NCI-H146 (cell line): ENCODE data around the gene RTRAF.

Experiments
- DNase-seq: peaks from one replicate; lab custom pipeline; 2025; lab: John Stamatoyannopoulos, UW

The RTRAF gene

DNA sequence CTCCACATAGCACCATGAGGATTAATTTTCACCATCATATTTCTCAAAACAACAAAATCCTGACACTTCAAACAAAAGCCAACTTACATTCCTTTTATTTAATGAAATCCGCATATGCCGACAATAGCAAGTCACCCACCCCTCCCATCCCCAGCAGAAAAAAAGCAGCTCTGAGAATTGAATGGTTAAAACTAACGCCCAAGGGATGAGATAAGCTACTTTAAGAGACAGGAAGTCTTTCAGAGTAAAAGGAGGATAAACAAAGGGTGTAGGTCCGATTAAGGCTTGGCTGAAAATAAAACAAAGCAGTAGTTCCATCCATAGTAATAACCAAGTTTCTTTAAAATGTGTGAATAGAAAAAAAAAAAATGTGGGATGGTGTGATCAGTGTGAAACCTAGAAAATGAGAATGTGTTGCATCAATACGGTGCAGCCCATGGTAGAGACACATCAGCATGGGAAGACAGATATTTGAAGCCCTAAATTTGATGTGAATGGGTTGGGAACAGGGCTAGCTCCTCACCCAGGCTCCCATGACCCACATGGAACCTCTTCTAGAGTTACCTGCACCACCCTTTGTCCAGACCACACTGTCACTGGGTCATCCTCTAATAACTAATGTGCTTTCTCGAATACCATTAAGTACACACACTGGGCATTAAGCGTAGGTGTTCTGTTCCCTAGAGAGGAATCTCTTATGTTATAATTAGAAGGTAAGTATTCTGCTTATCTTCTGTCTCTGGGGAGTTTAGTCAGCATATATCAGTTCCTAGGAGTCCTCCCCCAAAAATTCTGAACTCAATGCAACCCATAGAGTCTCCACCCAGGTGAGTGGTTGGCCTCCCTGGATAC is 31.7 kb downstream of the RTRAF start:
- no peak for DNase-seq

DNA sequence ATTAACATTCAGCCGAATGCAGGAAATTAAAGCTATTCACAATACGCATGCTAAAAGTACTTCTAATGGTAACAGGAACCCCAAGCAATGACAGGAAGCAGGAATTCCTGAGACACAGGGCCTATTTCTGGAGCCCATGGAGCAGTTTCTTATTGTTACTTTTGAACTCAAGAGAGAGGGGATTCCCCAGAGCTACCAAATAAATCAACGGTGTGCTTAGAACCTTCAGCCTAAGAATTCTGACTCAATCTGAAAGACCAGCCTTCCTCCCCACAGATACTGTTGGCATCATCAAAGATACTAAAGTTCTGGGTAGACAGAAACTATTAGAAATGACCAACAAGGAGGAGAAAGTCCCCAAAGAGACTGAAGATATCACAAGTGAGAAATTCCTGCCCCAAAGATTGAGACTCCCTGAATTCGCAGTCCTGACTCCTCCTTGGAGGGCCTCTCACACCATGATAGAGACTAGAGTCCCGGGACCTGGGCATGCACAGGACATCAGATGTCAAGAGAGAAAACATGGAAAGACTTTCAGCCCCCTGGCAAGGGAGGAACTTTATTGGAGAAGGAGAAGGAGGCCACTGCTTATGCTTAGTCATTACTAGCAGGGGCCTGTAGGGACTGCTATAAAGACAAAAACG is 32.7 kb downstream of the RTRAF start:
- DNase-seq, result no peak

DNA sequence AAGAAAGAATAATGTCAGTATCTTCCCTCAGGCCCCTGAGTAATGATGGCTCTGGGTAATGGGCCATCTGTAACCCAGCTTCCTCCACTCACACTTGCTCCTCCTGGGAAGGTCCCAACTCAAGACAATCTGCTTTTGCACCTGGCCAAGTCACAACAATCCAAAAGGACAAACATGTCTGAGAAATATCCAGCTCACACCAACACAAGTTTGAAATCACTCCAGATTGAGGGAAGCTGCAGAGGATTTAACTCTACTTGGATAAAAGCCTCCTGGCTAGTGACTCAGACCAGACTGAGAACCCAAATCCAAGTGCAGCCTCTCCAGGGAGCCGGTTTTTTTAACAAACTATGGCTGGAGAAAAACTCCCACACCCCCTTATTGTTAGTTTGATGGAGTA is 34.2 kb downstream of the RTRAF start:
- DNase-seq, result no peak

DNA sequence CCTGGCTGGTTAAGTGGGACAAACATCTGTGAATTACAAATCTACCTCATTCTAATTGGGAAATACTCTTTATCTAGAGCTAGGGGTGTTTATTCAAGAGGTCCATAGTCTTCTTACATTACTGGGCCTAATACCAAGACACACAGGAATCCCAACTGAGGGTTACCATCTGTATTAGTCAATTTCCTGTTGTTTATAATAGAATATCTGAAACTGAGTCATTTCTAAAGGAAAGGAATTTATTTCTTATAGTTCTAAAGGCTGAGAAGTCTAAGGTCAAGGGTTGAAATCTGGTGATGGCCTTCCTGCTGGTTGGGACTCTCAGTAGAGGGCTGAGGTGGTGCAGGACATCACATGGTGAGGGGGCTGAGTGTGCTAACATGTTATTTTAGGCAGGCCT is 36.0 kb downstream of the RTRAF start:
- no peak for DNase-seq

DNA sequence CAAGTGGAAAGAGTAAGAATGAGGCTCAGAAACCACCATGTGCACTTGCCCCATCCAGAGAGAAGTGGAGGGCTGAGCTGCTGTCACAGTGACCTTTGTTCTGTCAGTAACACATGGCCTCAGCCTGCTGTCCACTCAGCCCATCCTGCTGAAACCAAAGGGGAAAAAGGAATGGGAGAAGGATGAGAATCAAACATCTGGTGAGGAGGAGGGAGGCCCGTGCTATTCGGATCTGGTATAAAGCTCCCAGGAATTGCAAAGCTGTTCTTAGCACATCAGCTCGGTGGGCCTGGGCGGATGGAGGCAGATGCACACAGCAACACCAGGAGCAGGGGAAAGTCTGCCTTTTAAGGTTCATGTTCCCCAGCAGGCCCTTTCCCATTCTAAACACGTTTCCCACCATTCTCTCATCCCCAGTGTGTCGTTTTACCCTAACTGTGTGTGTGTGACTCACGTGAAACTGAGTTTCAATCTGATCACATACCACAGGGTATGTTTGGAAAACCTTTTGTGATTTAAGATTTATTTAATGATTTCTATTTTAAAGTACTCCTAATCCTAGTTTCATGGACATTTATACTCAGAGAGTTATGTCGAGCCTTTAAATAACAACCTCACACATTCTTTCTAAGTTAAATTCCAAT is 36.8 kb downstream of the RTRAF start:
- no peak for DNase-seq

DNA sequence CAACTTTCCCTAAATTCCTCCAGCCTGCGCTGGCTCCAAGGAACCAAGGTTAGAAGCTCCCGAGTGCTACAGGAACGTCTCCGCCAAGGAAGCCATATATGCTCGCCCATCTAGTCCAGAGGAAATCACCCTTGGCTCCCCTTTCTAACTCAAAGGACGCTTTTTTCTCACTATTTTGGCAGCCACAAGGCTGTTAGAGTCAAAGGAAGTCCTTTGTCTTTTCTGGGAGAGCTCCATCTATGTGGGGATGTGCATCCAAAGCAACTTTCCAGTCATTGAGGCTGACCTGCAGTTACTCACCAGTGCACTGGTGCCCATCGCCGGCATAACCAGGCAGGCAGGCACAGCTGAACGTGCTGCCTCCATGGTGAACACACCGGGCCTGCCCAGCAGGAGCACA is 37.6 kb downstream of the RTRAF start:
- no peak for DNase-seq

DNA sequence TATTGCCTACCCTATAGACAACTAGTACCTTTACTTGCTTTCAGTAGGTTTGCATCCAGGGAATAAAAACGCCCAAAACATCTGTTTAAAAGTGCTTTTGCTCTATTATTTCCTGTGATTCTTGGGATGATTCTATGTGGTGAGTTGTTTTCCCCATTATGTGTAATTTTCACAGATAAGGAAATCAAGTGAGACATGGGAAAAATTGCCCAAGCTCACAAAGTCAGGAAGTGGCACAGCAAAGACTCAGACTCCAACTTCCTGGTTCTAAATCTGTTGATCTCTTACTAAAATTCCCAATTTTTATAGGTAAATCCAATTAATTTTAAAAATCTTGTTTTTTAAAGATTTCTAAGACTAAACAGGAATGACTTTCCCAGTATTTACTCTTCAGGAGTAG is 40.5 kb downstream of the RTRAF start:
- DNase-seq, result no peak

DNA sequence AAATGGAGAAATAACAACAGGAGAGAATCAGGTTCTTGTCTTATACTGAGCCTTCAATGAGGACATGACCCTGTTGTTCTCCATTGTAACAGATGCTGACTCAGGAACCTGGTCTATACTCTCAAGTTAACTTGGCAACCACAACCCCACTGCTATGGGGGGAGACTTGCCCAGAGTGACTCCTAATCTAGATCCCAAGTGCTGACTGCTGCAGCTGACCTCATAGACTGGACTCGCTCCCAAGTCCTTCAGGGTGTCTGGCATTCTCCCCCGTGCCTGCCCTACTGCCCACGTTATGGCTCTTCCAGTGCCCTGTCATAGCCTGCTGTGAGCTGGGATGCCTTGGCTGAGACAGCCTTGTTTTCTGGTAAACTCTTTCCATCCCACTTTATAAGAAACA is 42.4 kb downstream of the RTRAF start:
- DNase-seq, result no peak

DNA sequence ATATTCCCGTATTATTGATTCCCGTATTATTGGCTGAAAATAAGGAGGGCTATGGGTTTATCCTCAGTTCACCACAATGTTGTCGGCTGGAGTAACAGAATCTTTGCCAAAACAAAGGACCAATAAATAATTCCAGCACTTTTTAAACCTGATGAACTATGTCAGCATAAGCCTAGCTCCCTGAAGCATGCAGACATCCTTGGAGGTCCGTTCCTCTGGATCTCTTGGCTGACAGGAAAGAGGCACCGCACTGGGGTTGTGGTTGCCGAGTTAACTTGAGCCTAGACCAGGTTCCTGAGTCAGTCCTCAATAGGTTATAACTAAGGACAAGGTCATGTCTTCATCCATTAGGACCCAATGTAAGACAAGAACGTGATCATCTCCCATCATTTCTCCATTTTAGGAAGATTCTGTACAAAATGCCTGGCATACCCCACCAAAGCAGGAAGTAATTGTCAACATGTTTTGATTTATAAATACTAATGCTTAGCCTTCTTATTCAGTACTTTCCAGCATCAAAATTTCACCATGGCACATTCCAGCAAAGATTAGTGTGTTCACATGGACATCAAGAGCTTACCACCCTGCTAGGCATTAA is 43.0 kb downstream of the RTRAF start:
- DNase-seq, result no peak

DNA sequence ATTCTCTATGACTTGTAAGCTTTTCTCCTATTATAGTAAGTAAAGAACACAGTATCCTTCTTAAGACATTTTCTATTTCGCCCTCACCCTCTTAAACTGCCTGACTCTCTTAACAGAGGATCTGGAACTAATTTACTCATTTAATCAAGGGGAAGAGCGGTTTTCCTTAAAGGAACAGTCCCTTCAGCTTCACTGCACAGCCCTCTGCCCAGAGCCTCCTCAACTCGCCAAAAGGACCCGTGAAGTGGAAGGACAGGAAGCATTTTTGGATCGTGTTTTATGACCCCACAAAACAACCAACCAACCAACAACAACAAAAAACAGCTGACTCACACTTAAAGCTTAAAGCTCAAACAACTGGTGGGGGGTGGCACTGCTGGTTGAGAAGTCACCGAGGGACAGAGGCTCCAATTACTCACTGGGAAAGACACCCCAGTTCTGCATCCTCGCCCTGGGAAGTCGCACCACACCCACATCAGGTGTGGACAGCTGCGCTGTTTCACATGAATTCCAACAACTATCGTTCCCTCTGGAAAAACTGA is 43.8 kb downstream of the RTRAF start:
- DNase-seq, result no peak

DNA sequence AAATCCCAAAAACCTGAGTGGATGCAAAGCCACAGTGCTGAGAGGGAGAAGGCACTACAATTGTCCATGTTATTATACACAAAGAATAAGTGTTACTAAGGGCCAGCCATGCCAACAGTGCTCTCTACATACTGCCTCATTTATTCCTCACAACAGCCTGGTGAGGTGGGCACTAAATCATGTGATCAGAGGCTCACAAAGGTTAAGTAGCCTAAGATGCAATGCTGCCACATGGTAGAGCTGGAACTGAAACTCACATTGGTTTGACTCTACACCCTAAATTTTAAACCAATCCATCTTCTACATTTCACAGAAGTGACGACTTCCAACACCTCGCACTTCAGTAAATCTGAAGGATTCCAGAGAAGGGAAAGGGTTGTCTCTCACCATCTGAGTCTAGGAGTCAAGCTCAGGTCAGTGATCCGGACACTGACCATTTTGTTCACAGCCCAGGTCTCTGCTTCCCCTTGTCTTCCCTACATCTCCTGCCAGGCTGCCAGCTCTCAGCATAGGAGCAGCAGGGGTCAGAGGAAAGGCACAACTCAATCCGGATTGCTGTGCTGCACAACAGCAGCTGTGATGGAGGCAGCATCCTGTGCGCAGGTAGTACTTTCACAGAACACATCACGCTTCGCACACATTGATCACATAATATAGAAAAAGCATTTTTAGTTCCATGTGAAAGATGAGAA is 49.9 kb downstream of the RTRAF start:
- DNase-seq, result no peak

DNA sequence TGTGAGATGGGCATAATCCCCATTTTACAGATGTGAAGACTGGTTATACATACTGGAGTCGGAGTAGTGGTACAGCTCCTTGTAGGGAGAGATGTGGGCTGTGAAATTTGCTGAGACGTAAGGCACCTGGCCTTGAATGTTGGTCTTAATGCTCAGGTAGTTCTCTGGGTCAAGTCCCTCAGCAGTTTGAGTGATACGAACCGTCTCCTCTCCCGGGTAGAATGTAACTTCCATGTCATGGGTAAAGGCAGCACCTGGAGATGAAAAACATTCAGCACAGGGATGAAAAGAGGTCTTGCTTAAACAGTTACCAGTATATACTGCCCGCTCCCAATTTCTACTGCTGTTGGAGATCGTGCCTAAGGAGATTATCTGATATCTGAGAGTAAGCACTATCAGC is 51.3 kb downstream of the RTRAF start:
- DNase-seq, result no peak

DNA sequence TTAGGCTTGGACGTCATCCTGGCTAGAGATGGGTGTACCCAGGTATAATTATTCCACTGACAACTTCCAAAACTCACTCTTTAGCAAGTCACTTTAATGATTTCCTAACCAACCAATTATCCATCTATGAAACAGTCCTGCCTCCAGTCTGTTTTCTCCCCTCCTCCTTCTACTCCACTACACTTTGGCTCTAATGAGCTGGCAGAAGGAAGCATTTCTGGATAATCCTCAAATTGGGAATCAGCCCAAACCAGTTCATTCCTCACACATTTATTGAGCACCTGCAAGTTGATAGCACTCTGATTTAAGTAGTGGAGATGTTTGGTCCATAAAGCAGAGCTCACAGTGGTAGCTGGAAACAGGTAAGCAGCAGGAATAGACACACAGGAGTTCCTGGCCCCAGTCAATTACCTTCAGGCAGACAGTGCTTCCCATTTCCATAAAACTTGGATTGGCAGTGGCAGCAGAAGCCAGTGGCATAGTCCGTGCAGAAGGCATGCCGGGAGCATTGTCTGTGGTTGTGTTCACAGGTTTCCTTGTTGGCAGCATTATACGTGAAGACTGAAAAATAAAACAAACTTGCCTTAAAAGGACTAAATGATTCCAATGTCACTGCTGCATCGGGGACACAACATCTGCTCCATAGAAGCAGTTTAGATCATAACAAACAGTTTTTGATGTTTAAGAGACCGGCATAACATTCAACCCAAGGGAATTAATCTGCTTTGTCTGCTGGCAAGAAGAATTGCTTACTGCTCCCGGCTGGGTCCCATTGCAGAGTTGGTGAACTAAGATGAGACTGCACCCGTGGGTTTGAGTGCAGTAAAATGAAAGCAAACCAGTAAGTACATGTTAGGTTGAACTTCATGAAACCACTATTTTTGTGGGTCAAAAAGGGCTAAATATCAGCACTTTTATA is 53.3 kb downstream of the RTRAF start:
- DNase-seq, result no peak

DNA sequence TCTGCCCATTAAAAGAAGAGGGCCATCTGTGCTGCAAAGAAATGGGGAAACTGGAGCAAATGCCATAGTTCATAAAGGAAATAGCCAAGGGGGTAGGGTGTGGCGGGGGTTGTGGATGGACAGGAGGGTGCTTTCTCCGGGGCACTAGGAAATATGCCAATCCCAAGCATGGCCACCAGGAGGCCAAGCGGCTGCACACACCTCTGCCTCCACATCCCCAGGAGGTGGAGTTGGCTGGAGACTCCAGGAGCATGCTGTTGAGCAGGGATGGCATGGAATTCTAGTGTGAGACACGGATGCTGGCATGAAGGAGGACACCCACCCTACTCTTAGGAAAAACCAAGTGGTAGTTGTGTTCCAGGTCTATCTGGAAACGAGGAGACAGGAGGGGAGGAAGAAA is 54.3 kb downstream of the RTRAF start:
- no peak for DNase-seq

DNA sequence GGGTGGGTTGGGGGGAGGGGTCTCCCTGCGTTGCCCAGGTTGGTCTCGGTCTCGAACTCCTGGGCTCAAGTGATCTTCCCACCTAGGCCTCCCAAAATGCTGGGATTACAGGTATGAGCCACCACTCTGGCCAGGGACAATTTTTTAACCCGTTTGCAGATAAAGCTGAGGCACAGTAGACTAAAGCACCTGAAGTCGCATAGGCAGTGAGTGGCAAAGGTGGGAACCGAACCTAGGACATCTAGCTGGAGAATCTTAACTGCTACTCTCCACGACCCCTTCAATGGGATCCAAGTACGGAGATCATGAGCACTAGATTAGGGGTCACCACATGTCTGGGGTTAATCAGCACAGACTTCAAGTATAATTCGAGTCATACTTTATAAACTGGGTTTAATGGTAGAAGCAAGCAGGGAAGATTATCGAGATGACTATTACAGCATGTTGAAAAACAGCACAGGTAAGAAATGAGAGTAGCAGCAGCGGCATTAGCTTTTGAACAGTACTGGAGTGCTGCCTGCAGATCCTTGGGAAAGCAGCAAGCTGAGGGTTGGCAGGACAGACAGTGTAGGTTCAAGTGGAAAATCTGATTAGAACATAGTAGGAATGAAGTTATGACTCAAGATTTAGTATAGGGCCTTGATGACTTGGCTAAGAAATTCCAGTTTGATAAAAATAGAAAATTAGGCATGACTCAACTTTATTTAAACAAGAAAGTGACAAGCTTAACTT is 55.6 kb downstream of the RTRAF start:
- DNase-seq, result no peak

DNA sequence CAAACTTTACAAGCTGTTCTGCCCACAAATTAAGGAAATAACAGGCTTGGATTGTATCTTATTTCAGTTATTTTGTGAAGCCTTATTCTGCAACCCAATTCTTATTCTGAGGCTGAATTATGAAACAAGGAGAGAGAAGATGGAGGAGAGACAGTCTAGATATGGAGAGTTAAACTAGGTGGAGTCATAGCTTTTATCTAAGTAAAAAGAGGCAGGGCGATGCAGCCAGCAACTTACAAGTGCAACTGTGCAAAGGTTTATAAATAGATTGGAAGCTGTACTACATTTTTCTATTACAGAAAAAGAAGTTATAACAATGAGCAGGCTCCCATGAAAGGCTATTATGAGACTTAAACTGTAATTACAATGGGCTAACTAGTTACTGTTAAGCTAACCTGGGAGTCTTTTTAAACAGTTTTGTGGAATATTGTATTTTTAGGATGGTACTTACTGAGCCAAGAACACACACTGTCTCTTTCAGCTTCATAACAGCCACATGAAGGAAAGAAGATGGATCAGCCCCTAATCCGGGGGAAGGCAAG is 57.1 kb downstream of the RTRAF start:
- no peak for DNase-seq

DNA sequence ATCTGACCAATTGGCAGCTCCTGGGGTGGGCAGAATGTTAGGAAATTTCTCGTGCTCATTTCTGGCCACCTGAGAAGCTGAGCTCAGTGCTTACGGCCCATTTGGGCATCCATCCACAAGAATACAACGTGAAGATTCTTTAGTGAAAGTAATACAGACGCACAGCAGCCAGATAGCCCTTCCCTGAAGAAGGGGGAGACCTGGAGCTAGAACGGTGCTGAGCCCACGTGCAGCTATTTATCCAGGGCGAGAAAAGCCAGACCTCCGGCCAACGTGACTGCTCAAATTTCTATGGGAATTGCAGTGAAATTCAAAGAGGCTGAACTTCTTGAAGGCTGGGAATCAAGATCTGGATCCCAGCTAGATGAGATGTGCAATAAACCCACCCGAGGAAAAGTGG is 58.8 kb downstream of the RTRAF start:
- DNase-seq, result no peak

DNA sequence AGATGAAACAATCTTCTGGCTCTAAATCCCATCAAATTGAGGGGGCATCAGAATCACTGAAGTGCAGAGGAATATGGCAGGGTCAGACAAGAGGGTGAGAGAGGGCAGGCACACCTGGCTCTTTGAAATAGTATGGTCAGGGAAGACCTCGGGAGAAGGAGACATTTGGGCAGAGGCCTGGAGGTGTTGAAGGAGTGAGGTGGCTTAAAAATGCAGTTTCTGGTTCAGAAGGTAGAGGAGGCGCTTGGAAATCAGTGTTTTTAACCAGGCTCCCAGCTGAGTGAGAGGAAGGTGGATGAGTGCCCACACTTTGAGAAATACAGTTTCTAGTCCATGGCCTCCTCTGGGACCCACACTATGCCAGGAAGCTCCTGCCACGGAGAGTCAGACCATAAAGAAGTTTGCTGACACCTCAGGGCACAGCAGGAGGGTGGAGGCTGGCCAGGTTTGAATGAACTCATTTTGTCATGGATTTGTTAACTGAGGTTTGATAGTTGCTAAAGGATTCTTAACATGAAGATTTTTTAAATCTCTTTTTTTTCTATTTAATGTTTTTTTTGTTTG is 59.4 kb downstream of the RTRAF start:
- no peak for DNase-seq

DNA sequence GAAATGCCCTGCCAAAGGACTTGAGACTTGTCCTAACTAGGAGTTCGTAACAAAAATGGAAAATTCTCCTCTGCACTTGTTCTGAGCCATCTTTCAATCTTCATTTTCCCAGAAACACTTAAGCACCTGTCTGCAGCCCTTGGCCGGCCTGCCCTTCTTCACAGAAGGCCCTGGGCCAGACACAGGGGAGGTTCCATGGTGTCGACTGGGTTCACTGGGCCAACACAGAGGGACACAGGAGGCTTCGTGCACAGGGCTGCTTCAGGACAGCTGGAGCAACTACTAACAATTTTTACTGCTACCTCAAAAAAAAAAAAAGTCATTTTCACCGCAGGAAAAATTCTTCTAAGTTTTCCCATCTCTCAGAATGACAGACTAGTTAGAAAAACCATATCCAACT is 59.9 kb downstream of the RTRAF start:
- no peak for DNase-seq
